Type B pancreatic cell (in vitro differentiated cells): Measurements from ENCODE around the gene ASIC2. TPM values are rescaled to one million over a fixed set of nuclear protein-coding genes. Genes with fewer than 3 reads are reported as not detected.

Experiments used
- DNase-seq: peaks from one replicate; pipeline ENCODE4 v3.0.0; 2021; ENCODE audit warnings: mixed read lengths; ENCODE audit not compliant: unreplicated experiment; ENCODE audit errors: extremely low spot score
- H3K27ac Mint-ChIP-seq: 2 replicates; pipeline ENCODE4 v1.8.0; 2021; ENCODE audit warnings: mild to moderate bottlenecking, mixed read lengths
- H3K27me3 Mint-ChIP-seq: 2 replicates; pipeline ENCODE4 v1.8.0; 2021; ENCODE audit warnings: mixed read lengths
- H3K36me3 Mint-ChIP-seq: 2 replicates; pipeline ENCODE4 v1.8.0; 2021; ENCODE audit warnings: mixed read lengths
- H3K4me1 Mint-ChIP-seq: one replicate; pipeline ENCODE4 v1.8.0; 2021; ENCODE audit warnings: mixed read lengths; ENCODE audit not compliant: unreplicated experiment
- H3K4me3 Mint-ChIP-seq: 2 replicates; pipeline ENCODE4 v1.8.0; 2021; ENCODE audit warnings: mild to moderate bottlenecking, mixed read lengths
- H3K9me3 Mint-ChIP-seq: 2 replicates; pipeline ENCODE4 v1.8.0; 2021; ENCODE audit warnings: mixed read lengths
- CTCF ChIP-seq: fragments of 200-600 bp; sonication (generic); conservative IDR thresholded peaks from 2 replicates; pipeline ENCODE4 v1.5.0; 2021; ENCODE audit warnings: antibody characterized with exemption, mild to moderate bottlenecking
- total RNA-seq: library from RNA; stranded (reverse); gene quantifications from 2 replicates; pipeline ENCODE4 v1.2.1, GENCODE V29; 2021; ENCODE audit warnings: low replicate concordance

Gene ASIC2
- total RNA-seq, 1 donor from 2014 or later: 3.4 TPM

GRCh38 chr17:33287096-33287725, 5.9 kb downstream of the ASIC2 start:
- peaks cover 76% of the 10 kb centered on the region for H3K27me3 Mint-ChIP-seq

GRCh38 chr17:33285413-33285812, 7.7 kb downstream of the ASIC2 start:
- Mint-ChIP-seq H3K4me3 (no peak overlapping the region), H3K27ac (no peak overlapping the region), H3K27me3 (peaks cover 74% of the 10 kb centered on the region), H3K36me3 (no peaks in the 10 kb centered on the region), H3K4me1 (no peaks in the 10 kb centered on the region), H3K9me3 (no peaks in the 10 kb centered on the region)
- no peak for DNase-seq
- no peak for TF ChIP-seq CTCF

More at GRCh38 chr17:33287096-33287725, 5.9 kb downstream of the ASIC2 start:
- Mint-ChIP-seq H3K9me3 (no peaks in the 10 kb centered on the region), H3K4me3 (no peak overlapping the region), H3K27ac (no peak overlapping the region), H3K36me3 (no peaks in the 10 kb centered on the region), H3K4me1 (no peaks in the 10 kb centered on the region)
- TF ChIP-seq CTCF: no peak
- DNase-seq: no peak

GRCh38 chr17:33284022-33284421, 9.1 kb downstream of the ASIC2 start:
- Mint-ChIP-seq H3K9me3 (no peaks in the 10 kb centered on the region), H3K27me3 (peaks cover 72% of the 10 kb centered on the region), H3K27ac (no peak overlapping the region), H3K36me3 (no peaks in the 10 kb centered on the region), H3K4me1 (no peaks in the 10 kb centered on the region), H3K4me3 (no peak overlapping the region)
- no peak for TF ChIP-seq CTCF
- DNase-seq: no peak

DNA sequence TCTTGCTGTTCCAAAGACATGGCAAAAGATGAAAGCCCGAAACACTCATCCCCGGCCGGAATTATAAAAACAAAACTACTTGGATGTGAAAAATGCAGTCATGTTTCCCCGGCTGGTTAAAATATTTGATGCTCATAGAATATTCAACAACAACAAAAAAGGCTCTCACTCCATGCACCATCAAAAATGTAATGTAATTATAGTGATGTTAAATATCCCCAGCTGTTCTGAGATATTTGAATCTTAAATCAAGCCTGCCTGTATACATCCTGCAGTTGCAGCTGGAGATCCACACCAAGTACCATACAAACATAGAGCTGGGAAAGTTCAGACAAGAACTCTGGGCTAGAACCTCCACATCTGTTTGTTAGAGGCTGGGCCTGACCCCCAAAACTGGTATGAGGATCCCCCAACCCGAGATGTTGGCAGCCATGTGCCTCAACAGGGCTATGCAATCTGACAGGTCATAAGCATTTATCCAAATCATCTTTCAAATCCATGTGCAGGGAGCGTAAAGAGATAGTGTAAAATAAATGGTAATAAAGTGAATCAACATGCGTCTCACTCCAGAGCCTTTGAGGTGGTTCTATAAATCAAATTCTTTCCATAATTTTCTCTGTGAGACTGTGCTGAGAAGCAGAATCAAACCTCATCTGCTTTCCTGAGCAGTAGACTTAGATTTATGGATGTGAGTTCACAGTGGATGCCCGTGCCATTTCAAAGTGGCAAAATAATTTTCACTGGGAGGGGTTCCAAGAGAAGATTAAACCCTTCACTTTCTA, 12.7 kb downstream of the ASIC2 start:
- no peak for TF ChIP-seq CTCF
- Mint-ChIP-seq H3K9me3 (no peaks in the 10 kb centered on the region), H3K4me3 (no peak overlapping the region), H3K27ac (no peak overlapping the region), H3K36me3 (no peaks in the 10 kb centered on the region), H3K27me3 (peaks cover 67% of the 10 kb centered on the region), H3K4me1 (peaks cover 12% of the 10 kb centered on the region)
- DNase-seq: no peak

DNA sequence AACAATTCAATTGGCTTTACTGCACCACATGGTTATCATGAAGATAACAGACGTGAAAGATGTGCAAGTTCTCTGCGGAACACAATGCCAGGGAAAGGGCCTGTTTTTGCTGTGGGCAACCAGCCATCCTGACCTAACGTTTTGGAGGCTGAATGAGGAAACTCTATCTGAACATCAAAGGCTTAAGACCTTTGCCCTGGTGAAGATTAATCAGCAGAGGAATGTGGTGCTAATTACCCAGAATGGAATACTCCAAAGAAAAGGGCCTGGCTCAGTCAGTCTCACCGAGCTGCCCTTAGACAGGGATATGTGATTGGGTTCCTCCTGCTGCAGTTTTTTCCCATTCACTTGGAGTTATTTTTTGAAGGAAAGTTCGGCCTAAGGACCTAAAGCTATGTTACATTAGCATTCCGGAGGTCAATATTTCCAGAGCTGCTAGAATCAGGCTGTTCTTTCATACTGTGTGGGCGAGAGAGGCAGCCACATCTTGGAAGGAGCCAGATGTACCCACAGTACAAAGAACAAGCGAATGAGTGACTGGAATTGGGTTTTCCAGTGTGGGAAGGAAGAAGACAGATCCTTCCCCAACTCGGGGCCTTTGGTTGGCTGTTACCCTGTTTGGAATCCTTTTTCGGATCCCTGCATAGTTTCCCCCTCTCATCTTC, 15.5 kb downstream of the ASIC2 start:
- H3K36me3 Mint-ChIP-seq: no peaks in the 10 kb centered on the region
- no peak for TF ChIP-seq CTCF
- H3K9me3 Mint-ChIP-seq: no peaks in the 10 kb centered on the region
- no peak for DNase-seq
- H3K4me1 Mint-ChIP-seq: peaks cover 12% of the 10 kb centered on the region
- H3K27ac Mint-ChIP-seq: no peak overlapping the region
- no peak overlapping the region for H3K4me3 Mint-ChIP-seq
- H3K27me3 Mint-ChIP-seq: peaks cover 59% of the 10 kb centered on the region
